ENCODE results near the gene CCNYL1.

DNA sequence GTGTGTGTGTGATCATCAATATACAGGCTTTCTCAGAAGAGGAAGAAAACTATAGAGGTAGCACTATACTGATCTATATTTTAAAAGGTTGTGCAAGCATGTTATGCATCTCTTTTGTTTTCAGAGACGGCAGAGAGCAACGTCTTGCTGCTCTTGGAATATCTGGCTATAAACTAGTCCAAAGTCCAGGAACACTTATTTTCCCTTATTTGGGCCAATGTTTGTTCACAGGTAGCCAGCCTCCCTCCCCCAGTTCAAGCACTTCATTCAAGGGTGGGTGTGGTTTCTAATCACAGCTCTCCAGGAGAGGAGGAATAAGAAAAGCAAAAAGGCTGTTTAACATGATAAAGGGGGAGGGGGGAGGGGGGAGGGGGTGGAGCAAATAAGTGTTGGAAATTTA lies 54.1 kb downstream of the CCNYL1 start:
- TF ChIP-seq EZH2phosphoT487 (IDR thresholded peaks at IDR 0.05; ENCODE audit: low read depth, severe bottlenecking, unreplicated experiment) (no peak), EZH2 (IDR thresholded peaks at IDR 0.05; ENCODE audit: borderline replicate concordance) (no peak)
- TF ChIP-seq, protein P1, sequence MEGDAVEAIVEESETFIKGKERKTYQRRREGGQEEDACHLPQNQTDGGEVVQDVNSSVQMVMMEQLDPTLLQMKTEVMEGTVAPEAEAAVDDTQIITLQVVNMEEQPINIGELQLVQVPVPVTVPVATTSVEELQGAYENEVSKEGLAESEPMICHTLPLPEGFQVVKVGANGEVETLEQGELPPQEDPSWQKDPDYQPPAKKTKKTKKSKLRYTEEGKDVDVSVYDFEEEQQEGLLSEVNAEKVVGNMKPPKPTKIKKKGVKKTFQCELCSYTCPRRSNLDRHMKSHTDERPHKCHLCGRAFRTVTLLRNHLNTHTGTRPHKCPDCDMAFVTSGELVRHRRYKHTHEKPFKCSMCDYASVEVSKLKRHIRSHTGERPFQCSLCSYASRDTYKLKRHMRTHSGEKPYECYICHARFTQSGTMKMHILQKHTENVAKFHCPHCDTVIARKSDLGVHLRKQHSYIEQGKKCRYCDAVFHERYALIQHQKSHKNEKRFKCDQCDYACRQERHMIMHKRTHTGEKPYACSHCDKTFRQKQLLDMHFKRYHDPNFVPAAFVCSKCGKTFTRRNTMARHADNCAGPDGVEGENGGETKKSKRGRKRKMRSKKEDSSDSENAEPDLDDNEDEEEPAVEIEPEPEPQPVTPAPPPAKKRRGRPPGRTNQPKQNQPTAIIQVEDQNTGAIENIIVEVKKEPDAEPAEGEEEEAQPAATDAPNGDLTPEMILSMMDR (IDR thresholded peaks at IDR 0.05; ENCODE audit: poor library complexity) = no peak
